Mucosa of gallbladder (tissue), 1 donor: Measurements from ENCODE around the gene EFCAB3. TPM values are rescaled to one million over a fixed set of nuclear protein-coding genes. Genes with fewer than 3 reads are reported as not detected.
"Not testable (repeated sequence)": the region's sequence is repeated elsewhere in the genome, so short reads cannot be mapped to it uniquely, and the experiment has no call there.

Experiments used
- DNase-seq: peaks from one replicate; pipeline ENCODE4 v3.0.0-alpha.2; 2020; ENCODE audit warnings: low spot score
- total RNA-seq: library from RNA; stranded (reverse); gene quantifications from one replicate; pipeline ENCODE4 v1.2.1, GENCODE V29; 2021
- donor health status: DM: no; HTN: no; CAD: no.

EFCAB3 gene
- total RNA-seq, 1 donor from 2014 or later: not detected

- DNase-seq: not testable (repeated sequence)
Measured at GRCh38 chr17:62464422-62464821, 84.1 kb downstream of the EFCAB3 start.

GRCh38 chr17:62465271-62465670, 84.9 kb downstream of the EFCAB3 start:
- not testable (repeated sequence) for DNase-seq

Other genes with a start within 250 kb of the EFCAB3 start
- gene METTL2A, start 43.3 kb downstream of the EFCAB3 start, total RNA-seq: 16.2 TPM
- gene TLK2, start 98.3 kb downstream of the EFCAB3 start, total RNA-seq: 30.6 TPM
- gene MRC2, start 247.1 kb downstream of the EFCAB3 start, total RNA-seq: 87.4 TPM